ENCODE measurements around the gene TASOR. TPM values are rescaled to one million over a fixed set of nuclear protein-coding genes. Genes with fewer than 3 reads are reported as not detected.

Gene TASOR
- total and polyA plus RNA-seq, 9 of the 15 experiments (the other 6 are each of a cell fraction or from before 2014, with no cell fraction given), result 16.4 to 68.7 (median 33.7) TPM

DNA sequence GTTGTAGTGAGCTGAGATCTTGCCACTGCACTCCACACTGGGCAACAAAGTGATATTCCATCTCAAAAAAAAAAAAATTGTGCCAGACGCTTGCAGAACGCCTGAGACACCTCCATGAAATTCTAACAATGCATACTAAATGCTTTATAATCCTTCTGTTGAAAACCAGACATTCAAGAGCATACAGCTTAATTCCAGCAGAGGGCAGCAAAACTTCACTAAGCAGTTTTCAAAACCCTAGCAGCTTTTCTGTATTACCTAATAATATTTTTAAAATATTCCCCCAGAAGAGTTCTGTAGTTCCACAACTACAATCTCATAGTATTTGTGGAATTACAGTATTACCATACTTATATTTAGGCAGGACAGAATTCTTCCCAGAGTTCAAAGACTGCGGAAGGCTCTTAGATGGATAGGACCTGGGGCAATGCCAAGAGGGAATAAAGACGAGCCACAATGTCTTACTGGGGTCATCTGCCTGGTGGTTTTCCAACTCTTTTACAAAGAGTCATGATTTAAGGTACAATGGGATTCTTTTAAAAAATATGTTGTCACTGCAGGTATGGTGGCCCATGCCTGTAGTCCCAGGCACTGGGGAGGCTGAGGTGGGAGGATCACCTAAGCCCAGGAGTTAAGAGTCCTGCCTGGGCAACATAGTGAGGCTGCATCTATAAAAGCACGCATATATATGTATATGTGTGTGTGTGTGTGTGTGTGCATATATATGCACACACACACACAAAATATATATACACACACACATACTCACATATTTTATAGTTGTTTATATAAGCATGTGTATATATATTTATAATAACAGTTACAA, 19.6 kb upstream of the TASOR start (continued):
- TF ChIP-seq, protein P1, sequence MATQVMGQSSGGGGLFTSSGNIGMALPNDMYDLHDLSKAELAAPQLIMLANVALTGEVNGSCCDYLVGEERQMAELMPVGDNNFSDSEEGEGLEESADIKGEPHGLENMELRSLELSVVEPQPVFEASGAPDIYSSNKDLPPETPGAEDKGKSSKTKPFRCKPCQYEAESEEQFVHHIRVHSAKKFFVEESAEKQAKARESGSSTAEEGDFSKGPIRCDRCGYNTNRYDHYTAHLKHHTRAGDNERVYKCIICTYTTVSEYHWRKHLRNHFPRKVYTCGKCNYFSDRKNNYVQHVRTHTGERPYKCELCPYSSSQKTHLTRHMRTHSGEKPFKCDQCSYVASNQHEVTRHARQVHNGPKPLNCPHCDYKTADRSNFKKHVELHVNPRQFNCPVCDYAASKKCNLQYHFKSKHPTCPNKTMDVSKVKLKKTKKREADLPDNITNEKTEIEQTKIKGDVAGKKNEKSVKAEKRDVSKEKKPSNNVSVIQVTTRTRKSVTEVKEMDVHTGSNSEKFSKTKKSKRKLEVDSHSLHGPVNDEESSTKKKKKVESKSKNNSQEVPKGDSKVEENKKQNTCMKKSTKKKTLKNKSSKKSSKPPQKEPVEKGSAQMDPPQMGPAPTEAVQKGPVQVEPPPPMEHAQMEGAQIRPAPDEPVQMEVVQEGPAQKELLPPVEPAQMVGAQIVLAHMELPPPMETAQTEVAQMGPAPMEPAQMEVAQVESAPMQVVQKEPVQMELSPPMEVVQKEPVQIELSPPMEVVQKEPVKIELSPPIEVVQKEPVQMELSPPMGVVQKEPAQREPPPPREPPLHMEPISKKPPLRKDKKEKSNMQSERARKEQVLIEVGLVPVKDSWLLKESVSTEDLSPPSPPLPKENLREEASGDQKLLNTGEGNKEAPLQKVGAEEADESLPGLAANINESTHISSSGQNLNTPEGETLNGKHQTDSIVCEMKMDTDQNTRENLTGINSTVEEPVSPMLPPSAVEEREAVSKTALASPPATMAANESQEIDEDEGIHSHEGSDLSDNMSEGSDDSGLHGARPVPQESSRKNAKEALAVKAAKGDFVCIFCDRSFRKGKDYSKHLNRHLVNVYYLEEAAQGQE (IDR thresholded peaks at IDR 0.05; ENCODE audit: borderline replicate concordance), result peak; percentile 58; the same call in 1 of the 2 replicates
- TF ChIP-seq, protein P1 (CRISPR knock-in tag; IDR thresholded peaks at IDR 0.05; ENCODE audit: low read depth), result no peak
- TF ChIP-seq, protein P2, sequence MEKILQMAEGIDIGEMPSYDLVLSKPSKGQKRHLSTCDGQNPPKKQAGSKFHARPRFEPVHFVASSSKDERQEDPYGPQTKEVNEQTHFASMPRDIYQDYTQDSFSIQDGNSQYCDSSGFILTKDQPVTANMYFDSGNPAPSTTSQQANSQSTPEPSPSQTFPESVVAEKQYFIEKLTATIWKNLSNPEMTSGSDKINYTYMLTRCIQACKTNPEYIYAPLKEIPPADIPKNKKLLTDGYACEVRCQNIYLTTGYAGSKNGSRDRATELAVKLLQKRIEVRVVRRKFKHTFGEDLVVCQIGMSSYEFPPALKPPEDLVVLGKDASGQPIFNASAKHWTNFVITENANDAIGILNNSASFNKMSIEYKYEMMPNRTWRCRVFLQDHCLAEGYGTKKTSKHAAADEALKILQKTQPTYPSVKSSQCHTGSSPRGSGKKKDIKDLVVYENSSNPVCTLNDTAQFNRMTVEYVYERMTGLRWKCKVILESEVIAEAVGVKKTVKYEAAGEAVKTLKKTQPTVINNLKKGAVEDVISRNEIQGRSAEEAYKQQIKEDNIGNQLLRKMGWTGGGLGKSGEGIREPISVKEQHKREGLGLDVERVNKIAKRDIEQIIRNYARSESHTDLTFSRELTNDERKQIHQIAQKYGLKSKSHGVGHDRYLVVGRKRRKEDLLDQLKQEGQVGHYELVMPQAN (IDR thresholded peaks at IDR 0.05; ENCODE audit: borderline replicate concordance), result no peak
- TF ChIP-seq NCOA1 (IDR thresholded peaks at IDR 0.05; ENCODE audit: low read depth) (no peak), HOXB6 (CRISPR knock-in tag; IDR thresholded peaks at IDR 0.05; ENCODE audit: borderline replicate concordance) (no peak)
- TF ChIP-seq, protein P3, sequence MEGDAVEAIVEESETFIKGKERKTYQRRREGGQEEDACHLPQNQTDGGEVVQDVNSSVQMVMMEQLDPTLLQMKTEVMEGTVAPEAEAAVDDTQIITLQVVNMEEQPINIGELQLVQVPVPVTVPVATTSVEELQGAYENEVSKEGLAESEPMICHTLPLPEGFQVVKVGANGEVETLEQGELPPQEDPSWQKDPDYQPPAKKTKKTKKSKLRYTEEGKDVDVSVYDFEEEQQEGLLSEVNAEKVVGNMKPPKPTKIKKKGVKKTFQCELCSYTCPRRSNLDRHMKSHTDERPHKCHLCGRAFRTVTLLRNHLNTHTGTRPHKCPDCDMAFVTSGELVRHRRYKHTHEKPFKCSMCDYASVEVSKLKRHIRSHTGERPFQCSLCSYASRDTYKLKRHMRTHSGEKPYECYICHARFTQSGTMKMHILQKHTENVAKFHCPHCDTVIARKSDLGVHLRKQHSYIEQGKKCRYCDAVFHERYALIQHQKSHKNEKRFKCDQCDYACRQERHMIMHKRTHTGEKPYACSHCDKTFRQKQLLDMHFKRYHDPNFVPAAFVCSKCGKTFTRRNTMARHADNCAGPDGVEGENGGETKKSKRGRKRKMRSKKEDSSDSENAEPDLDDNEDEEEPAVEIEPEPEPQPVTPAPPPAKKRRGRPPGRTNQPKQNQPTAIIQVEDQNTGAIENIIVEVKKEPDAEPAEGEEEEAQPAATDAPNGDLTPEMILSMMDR (IDR thresholded peaks at IDR 0.05 in 2 of 3, conservative IDR thresholded peaks at IDR 0.05 in 1 of 3; ENCODE audit: insufficient read depth in 2 of 3, low read depth in 1 of 3, low read length in 3 of 3), result peak; percentile 49 to 88 (median 52); a peak in 5 of 6 replicates
- TF ChIP-seq, protein P4, sequence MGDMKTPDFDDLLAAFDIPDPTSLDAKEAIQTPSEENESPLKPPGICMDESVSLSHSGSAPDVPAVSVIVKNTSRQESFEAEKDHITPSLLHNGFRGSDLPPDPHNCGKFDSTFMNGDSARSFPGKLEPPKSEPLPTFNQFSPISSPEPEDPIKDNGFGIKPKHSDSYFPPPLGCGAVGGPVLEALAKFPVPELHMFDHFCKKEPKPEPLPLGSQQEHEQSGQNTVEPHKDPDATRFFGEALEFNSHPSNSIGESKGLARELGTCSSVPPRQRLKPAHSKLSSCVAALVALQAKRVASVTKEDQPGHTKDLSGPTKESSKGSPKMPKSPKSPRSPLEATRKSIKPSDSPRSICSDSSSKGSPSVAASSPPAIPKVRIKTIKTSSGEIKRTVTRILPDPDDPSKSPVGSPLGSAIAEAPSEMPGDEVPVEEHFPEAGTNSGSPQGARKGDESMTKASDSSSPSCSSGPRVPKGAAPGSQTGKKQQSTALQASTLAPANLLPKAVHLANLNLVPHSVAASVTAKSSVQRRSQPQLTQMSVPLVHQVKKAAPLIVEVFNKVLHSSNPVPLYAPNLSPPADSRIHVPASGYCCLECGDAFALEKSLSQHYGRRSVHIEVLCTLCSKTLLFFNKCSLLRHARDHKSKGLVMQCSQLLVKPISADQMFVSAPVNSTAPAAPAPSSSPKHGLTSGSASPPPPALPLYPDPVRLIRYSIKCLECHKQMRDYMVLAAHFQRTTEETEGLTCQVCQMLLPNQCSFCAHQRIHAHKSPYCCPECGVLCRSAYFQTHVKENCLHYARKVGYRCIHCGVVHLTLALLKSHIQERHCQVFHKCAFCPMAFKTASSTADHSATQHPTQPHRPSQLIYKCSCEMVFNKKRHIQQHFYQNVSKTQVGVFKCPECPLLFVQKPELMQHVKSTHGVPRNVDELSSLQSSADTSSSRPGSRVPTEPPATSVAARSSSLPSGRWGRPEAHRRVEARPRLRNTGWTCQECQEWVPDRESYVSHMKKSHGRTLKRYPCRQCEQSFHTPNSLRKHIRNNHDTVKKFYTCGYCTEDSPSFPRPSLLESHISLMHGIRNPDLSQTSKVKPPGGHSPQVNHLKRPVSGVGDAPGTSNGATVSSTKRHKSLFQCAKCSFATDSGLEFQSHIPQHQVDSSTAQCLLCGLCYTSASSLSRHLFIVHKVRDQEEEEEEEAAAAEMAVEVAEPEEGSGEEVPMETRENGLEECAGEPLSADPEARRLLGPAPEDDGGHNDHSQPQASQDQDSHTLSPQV (IDR thresholded peaks at IDR 0.05), result no peak
